Activated B cell treated with CpG ODN at 0.5 μM for 24 hours (primary cell): ENCODE data around the gene ZNF470. TPM values are rescaled to one million over a fixed set of nuclear protein-coding genes. Genes with fewer than 3 reads are reported as not detected.

Experiments
- ATAC-seq: fragments of 200-7000 bp; cut with Tn5 transposase; one replicate; pipeline ENCODE4 v1.10.0; 2021; ENCODE audit warnings: low read depth, mild to moderate bottlenecking, moderate library complexity
- CTCF ChIA-PET: fragments of 350-600 bp; sonication (Branson Sonifier 250); formaldehyde crosslinking; loops from one replicate; lab custom pipeline; 2021; ENCODE audit warnings: antibody characterized with exemption; lab: Charles Lee
- POLR2A ChIA-PET: fragments of 350-600 bp; sonication (Branson Sonifier 250); formaldehyde crosslinking; loops from one replicate; lab custom pipeline; 2021; ENCODE audit warnings: antibody characterized with exemption; lab: Charles Lee
- DNase-seq: peaks from one replicate; pipeline ENCODE4 v3.0.0; 2022
- H3K27ac Mint-ChIP-seq: one replicate; pipeline ENCODE4 v1.8.0; 2020; ENCODE audit warnings: mixed read lengths
- H3K27me3 Mint-ChIP-seq: one replicate; pipeline ENCODE4 v1.8.0; 2021; ENCODE audit warnings: mixed read lengths
- H3K36me3 Mint-ChIP-seq: one replicate; pipeline ENCODE4 v1.8.0; 2021; ENCODE audit warnings: low read depth, mixed read lengths
- H3K4me1 Mint-ChIP-seq: one replicate; pipeline ENCODE4 v1.8.0; 2021; ENCODE audit warnings: mixed read lengths
- H3K4me3 Mint-ChIP-seq: one replicate; pipeline ENCODE4 v1.8.0; 2020; ENCODE audit warnings: mild to moderate bottlenecking, mixed read lengths
- H3K9me3 Mint-ChIP-seq: one replicate; pipeline ENCODE4 v1.8.0; 2020; ENCODE audit warnings: mixed read lengths
- intact Hi-C: fragments of 100-400 bp; cut with micrococcal nuclease; formaldehyde crosslinking; loops from one replicate; pipeline ENCODE4 v1.15.1; 2024
- total RNA-seq: library from RNA; stranded (reverse); gene quantifications from 2 replicates; pipeline ENCODE4 v1.2.3, GENCODE V29; 2022
- TF ChIP-seq, protein P1 (sequence below): fragments of 200-600 bp; IDR thresholded peaks from one replicate; pipeline ENCODE4 v1.8.0; 2022; ENCODE audit warnings: antibody characterized with exemption, mild to moderate bottlenecking

ZNF470 gene
- total RNA-seq, 1 donor from 2014 or later, result 6.4 TPM

DNA sequence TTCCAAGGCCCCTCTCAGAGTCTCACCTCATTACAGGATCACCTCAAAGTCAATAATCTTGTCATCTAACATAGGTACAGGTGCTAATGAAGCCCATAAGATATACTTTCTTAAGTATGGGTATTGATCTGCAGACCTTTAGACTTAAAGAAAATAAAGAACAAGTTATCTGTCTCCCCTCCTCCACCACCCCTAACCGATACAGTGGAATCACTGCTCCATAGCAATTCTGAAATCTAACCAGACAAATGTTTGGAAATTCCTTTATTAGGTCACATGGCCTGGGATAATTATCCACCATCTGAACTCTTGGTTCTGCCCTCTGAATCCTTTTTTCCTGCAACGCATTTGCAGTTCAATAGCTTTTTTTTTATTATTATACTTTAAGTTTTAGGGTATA is 4.5 kb upstream of the ZNF470 start:
- H3K4me3 Mint-ChIP-seq, result no peak overlapping the region
- no peak overlapping the region for H3K27ac Mint-ChIP-seq
- peaks cover 60% of the 10 kb centered on the region for H3K36me3 Mint-ChIP-seq
- H3K9me3 Mint-ChIP-seq, result peaks cover 56% of the 10 kb centered on the region
- POLR2A ChIA-PET, result no interaction called here
- DNase-seq, result no peak
- CTCF ChIA-PET, result no interaction called here
- TF ChIP-seq, protein P1, sequence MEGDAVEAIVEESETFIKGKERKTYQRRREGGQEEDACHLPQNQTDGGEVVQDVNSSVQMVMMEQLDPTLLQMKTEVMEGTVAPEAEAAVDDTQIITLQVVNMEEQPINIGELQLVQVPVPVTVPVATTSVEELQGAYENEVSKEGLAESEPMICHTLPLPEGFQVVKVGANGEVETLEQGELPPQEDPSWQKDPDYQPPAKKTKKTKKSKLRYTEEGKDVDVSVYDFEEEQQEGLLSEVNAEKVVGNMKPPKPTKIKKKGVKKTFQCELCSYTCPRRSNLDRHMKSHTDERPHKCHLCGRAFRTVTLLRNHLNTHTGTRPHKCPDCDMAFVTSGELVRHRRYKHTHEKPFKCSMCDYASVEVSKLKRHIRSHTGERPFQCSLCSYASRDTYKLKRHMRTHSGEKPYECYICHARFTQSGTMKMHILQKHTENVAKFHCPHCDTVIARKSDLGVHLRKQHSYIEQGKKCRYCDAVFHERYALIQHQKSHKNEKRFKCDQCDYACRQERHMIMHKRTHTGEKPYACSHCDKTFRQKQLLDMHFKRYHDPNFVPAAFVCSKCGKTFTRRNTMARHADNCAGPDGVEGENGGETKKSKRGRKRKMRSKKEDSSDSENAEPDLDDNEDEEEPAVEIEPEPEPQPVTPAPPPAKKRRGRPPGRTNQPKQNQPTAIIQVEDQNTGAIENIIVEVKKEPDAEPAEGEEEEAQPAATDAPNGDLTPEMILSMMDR, result no peak
- no peak for ATAC-seq
- no peaks in the 10 kb centered on the region for H3K27me3 Mint-ChIP-seq
- intact Hi-C loops, result loop anchor here (10.0 kb wide), 1 partner anchor 158 kb away; the partner anchor contains the start of gene ZNF583
- peaks cover 10% of the 10 kb centered on the region for H3K4me1 Mint-ChIP-seq

DNA sequence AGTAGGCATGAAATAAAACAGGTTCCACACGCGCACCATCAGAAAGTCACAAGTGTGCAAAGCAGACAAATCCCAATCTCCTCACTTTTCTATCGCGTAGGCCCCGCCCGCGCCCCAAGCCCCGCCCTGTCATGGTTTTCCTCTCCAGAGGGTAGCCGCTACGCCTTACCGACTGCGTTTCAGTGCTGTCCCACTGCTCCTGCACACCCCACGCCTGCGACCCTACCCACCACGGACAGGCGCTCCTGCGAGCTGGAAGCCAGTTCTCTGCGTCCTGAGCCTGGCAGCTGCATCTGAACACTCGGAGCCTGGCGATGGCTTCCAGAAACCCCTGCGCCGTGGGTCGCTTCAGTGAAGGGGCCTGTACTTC is 379 bp upstream of the ZNF470 start:
- CTCF ChIA-PET, result no interaction called here
- H3K4me1 Mint-ChIP-seq, result peaks cover 15% of the 10 kb centered on the region
- peak overlapping the region; percentile 96 for H3K4me3 Mint-ChIP-seq
- POLR2A ChIA-PET, result interaction anchor here (0.5 to 1.9 kb wide), 3 partner anchors 28 to 1503 kb away, joined by 3 to 6 read pairs (median 3); partner anchors contain the start of gene ZFP28
- peak; percentile 35 for ATAC-seq
- no peaks in the 10 kb centered on the region for H3K27me3 Mint-ChIP-seq
- H3K27ac Mint-ChIP-seq, result peak overlapping the region; percentile 88
- peaks cover 41% of the 10 kb centered on the region for H3K9me3 Mint-ChIP-seq
- H3K36me3 Mint-ChIP-seq, result peaks cover 74% of the 10 kb centered on the region
- intact Hi-C loops, result loop anchor here (1.0 to 10.0 kb wide), 5 partner anchors 28 to 253 kb away; partner anchors contain the start of genes ZFP28, ZNF583, ZNF71 and ZSCAN5A
- DNase-seq, result no peak
- TF ChIP-seq, protein P1, result no peak

DNA sequence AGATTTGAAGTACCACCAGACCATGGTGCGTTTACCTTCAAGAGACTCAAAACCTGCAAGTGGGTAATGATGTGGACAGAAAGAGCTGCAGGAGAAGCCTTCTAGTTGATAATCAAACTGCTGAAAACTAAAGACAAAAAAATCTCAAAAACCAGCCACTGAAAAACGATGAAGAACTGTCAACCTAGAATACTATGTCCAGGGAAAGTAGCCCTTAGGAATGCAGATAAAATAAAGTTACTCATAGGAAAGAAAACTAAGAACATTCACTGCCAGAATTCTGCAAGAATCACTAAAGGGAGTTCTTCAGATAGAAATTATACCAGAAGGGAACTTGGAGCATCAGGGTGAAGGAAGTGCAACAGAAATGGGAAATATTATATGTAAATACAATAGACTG is 5.3 kb downstream of the ZNF470 start:
- ChIA-PET CTCF (no interaction called here), POLR2A (no interaction called here)
- Mint-ChIP-seq H3K4me3 (no peak overlapping the region), H3K36me3 (peaks cover 84% of the 10 kb centered on the region), H3K27me3 (no peaks in the 10 kb centered on the region), H3K9me3 (peaks cover 48% of the 10 kb centered on the region), H3K27ac (no peak overlapping the region), H3K4me1 (peaks cover 6% of the 10 kb centered on the region)
- no peak for ATAC-seq
- intact Hi-C loops, result no loop called here
- TF ChIP-seq, protein P1, result no peak
- DNase-seq, result no peak

DNA sequence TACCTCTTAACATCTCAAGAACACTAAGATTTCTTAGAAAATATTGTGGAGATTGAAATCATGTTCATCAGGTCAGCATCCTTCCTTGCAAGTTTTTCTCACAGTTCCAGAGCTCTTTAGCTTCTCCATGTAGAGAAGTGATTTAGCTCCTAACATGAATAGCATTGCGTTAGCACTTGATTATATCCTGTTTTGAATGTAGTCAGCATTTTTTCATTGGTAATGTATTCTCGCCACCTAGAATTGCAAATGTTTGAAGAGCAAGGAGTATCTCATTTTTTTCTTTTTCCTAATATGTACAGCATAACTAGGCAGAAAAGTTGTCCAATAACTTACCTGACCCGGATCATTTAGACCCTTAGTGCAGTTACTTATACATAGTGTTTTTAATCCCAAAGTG is 6.6 kb downstream of the ZNF470 start:
- intact Hi-C loops, result no loop called here
- Mint-ChIP-seq H3K4me3 (no peak overlapping the region), H3K9me3 (peaks cover 52% of the 10 kb centered on the region), H3K4me1 (no peaks in the 10 kb centered on the region), H3K27ac (no peak overlapping the region), H3K36me3 (peaks cover 82% of the 10 kb centered on the region), H3K27me3 (no peaks in the 10 kb centered on the region)
- CTCF ChIA-PET, result no interaction called here
- ATAC-seq (no peak), DNase-seq (no peak)
- TF ChIP-seq, protein P1, result no peak
- POLR2A ChIA-PET, result no interaction called here

DNA sequence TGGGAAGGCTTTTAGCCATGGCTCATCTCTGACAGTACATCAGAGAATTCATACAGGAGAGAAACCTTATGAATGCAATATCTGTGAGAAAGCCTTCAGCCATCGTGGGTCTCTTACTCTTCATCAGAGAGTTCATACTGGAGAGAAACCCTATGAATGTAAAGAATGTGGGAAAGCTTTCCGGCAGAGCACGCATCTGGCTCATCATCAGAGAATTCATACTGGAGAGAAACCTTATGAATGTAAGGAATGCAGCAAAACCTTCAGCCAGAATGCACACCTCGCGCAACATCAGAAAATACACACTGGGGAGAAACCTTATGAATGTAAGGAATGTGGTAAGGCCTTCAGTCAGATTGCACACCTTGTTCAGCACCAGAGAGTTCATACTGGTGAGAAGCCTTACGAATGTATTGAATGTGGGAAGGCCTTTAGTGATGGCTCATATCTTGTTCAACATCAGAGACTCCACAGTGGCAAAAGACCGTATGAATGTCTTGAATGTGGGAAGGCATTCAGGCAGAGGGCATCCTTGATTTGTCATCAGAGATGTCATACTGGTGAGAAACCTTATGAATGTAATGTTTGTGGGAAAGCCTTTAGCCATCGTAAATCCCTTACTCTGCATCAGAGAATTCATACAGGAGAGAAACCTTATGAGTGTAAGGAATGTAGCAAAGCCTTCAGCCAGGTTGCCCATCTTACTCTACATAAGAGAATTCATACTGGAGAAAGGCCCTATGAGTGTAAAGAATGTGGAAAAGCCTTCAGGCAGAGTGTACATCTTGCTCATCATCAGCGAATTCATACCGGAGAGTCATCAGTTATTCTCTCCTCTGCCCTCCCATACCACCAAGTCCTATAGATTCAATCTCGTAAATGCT is 10.7 kb downstream of the ZNF470 start:
- DNase-seq, result no peak
- no peak for ATAC-seq
- POLR2A ChIA-PET, result no interaction called here
- CTCF ChIA-PET, result no interaction called here
- intact Hi-C loops, result no loop called here
- Mint-ChIP-seq H3K4me1 (no peaks in the 10 kb centered on the region), H3K9me3 (peaks cover 52% of the 10 kb centered on the region), H3K27ac (no peak overlapping the region), H3K36me3 (peaks cover 68% of the 10 kb centered on the region), H3K4me3 (no peak overlapping the region), H3K27me3 (no peaks in the 10 kb centered on the region)
- TF ChIP-seq, protein P1, result no peak
